ENCODE data around the gene POLR2C.

The POLR2C gene

GRCh38 chr16:57513371-57514102, 51.1 kb downstream of the POLR2C start:
- no peak for TF ChIP-seq CTCF (IDR thresholded peaks at IDR 0.05; ENCODE audit: borderline replicate concordance, control extremely low read depth, extremely low read depth, insufficient read depth, missing control alignments)
- DNase-seq (ENCODE audit: low spot score) = no peak
- in situ Hi-C loops (cut with MboI; ENCODE audit: low sequenced_read_pairs, unreplicated experiment) = no loop called here

DNA sequence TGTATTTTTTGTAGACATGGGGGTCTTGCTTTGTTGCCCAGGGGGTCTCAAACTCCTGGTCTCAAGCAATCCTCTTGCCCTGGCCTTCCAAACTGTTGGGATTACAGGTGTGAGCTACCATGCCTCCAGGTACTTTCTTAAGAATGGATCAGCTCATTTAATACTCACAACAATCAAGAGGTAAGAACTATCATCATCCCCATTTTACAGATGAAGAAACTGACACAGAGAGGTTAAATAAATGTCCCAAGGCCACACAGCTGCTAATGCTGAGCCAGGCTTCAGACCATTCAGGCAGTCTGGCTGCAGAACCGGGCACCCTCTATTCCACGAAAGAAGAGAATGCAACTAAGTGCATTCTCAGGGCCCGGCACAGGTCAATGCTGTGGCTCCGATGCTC, 51.9 kb downstream of the POLR2C start:
- TF ChIP-seq CTCF (IDR thresholded peaks at IDR 0.05; ENCODE audit: borderline replicate concordance, control extremely low read depth, extremely low read depth, insufficient read depth, missing control alignments) = no peak
- in situ Hi-C loops (cut with MboI; ENCODE audit: low sequenced_read_pairs, unreplicated experiment) = no loop called here
- DNase-seq (ENCODE audit: low spot score) = no peak

DNA sequence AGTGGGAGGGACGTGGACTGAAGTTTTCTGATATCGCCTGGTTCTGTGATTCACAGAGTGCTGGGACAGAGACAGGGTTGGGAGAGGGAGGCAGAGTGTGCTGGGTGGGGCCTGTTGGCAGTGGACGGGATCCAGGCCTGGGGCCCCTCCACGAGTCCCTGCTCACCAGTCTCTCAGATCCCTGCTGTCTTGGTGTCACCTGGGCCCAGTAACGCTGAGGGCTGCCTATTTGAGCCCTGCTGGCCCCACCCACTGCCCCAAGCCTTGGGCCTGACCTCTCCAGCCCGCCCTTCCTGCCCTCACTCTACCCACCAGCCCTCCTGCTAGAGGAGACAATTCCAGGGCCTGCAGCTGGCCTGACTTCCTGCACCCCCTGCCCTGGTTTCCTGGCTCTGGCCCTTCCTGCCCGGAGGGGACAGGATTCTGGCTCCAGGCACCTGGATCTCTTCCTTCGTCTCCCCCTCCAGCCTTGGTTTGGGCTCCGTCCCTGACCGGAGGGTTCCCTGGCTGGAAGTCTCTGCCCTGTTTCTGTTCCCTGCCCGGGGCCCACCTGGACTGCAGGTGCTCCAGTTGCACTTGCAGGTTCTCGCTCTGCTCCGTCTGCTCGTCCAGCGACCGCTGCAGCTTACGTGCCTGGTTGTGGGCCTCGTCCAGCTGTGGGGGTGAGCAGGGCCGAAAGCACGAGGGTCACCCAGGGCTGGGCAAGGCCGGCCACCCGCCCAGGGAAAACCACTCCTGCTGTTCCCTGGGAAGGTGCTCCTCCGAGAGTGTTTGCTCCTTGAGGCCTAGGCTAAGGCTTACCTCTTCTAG, 52.5 kb downstream of the POLR2C start:
- no peak for DNase-seq (ENCODE audit: low spot score)
- TF ChIP-seq CTCF (IDR thresholded peaks at IDR 0.05; ENCODE audit: borderline replicate concordance, control extremely low read depth, extremely low read depth, insufficient read depth, missing control alignments) = no peak
- in situ Hi-C loops (cut with MboI; ENCODE audit: low sequenced_read_pairs, unreplicated experiment) = no loop called here

DNA sequence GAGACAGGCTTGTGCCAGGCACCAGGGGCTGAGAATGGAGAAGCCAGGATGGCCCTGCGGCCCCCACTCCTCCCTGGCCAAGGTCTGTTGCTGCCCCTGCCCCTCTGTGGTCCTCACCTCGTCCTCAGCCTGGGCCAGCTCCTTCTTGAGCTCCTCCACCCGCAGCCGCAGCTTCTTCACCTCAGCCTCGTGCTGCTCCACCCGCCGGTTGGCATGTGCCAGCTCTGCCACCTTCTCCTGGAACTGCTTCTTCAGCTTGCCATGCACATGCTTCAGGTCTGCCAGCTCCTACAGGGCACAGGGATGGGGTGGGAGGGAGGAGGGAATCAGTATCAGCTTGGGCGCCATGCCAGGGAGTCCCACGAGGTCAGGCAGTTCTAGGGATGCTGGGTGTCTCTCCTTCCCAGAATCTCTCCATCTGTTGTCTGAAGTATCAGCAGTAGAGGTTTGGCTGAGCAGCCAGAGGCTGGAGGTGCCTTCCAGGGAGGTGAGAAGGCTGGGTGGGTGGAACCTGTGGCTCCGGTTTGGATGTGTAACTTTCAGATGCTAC, 53.8 kb downstream of the POLR2C start:
- in situ Hi-C loops (cut with MboI; ENCODE audit: low sequenced_read_pairs, unreplicated experiment) = no loop called here
- no peak for DNase-seq (ENCODE audit: low spot score)

DNA sequence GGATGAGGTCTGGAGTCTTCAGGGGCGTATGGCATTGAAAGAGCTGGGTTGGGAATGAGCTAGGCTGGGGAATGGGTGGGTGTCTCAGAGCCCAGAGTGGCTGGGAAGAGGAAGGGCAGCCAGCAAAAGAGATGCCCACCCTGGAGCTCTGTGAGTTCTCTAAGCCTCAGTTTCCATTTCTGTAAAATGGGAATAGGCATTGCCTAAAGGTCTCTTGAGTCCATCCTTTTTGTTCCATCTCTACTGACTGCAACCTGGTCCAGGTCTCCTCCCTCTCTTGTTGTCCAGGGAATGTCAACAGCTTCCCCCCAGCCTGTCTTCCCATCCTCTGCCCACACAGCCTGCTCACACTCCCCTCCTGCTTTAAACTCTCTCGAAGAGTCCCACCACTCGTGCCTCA, 54.3 kb downstream of the POLR2C start:
- in situ Hi-C loops (cut with MboI; ENCODE audit: low sequenced_read_pairs, unreplicated experiment) = no loop called here

More for the DNA sequence above, 53.8 kb downstream of the POLR2C start:
- no peak for TF ChIP-seq CTCF (IDR thresholded peaks at IDR 0.05; ENCODE audit: borderline replicate concordance, control extremely low read depth, extremely low read depth, insufficient read depth, missing control alignments)

More for the DNA sequence above, 54.3 kb downstream of the POLR2C start:
- no peak for TF ChIP-seq CTCF (IDR thresholded peaks at IDR 0.05; ENCODE audit: borderline replicate concordance, control extremely low read depth, extremely low read depth, insufficient read depth, missing control alignments)
- DNase-seq (ENCODE audit: low spot score) = no peak
